ENCODE data around the gene LEFTY1. TPM values are rescaled to one million over a fixed set of nuclear protein-coding genes. Genes with fewer than 3 reads are reported as not detected.

Gene LEFTY1
- total RNA-seq, 5 donors from 2014 or later (not counting 1 experiment from before 2014, with no cell fraction given), result 0.23 to 0.63 (median 0.35) TPM

GRCh38 chr1:225868631-225869330, 20.2 kb downstream of the LEFTY1 start:
- Mint-ChIP-seq H3K27ac (peak overlapping the region in 1 of 2 donors; percentile 57), H3K4me3 (no peak overlapping the region), H3K36me3 (peaks cover 46% of the 10 kb centered on the region), H3K27me3 (no peaks in the 10 kb centered on the region), H3K4me1 (peaks cover 56 to 80% (median 71%) of the 10 kb centered on the region in 3 donors), H3K9me3 (no peaks in the 10 kb centered on the region)
- CTCF ChIA-PET, result no interaction called here
- WGBS (ENCODE audit: insufficient coverage), result 80% methylated on average over 5 of the region's 8 CpGs
- DNase-seq (no peak), ATAC-seq (replicated peaks in 1 of 4) (no peak)
- Histone ChIP-seq H3K36me3 (ENCODE audit: control insufficient read depth in 2 of 2, extremely low read depth in 1 of 2, insufficient read depth in 1 of 2, low read length in 1 of 2) (peaks cover 3 to 99% of the 10 kb centered on the region in 2 donors), H3K9me3 (no peaks in the 10 kb centered on the region), H3K27me3 (replicated peaks in 1 of 2; ENCODE audit: control insufficient read depth in 2 of 2, extremely low read depth in 1 of 2, insufficient read depth in 2 of 2, low read length in 1 of 2) (no peaks in the 10 kb centered on the region), H3K27ac (ENCODE audit: low read length) (peak overlapping the region; percentile 25), H3K4me3 (ENCODE audit: control insufficient read depth in 1 of 2, extremely low read depth in 1 of 2, low read length in 1 of 2) (no peak overlapping the region), H3K4me1 (ENCODE audit: control insufficient read depth in 1 of 2, extremely low read depth in 1 of 2, insufficient read depth in 2 of 2, low read length in 2 of 2) (peaks cover 18 to 61% of the 10 kb centered on the region in 2 experiments)
- POLR2A ChIA-PET, result no interaction called here

GRCh38 chr1:225866981-225867380, 22.0 kb downstream of the LEFTY1 start:
- Mint-ChIP-seq H3K36me3 (peaks cover 42% of the 10 kb centered on the region), H3K27me3 (no peaks in the 10 kb centered on the region), H3K27ac (peak overlapping the region; percentile 82 to 95), H3K4me1 (peaks cover 51 to 73% (median 67%) of the 10 kb centered on the region in 3 donors), H3K9me3 (no peaks in the 10 kb centered on the region), H3K4me3 (peak overlapping the region; percentile 15 to 71 (median 43))
- Histone ChIP-seq H3K9me3 (no peaks in the 10 kb centered on the region), H3K4me1 (ENCODE audit: control insufficient read depth in 1 of 2, extremely low read depth in 1 of 2, insufficient read depth in 2 of 2, low read length in 2 of 2) (peaks cover 18 to 52% of the 10 kb centered on the region in 2 experiments), H3K27me3 (replicated peaks in 1 of 2; ENCODE audit: control insufficient read depth in 2 of 2, extremely low read depth in 1 of 2, insufficient read depth in 2 of 2, low read length in 1 of 2) (no peaks in the 10 kb centered on the region), H3K36me3 (ENCODE audit: control insufficient read depth in 2 of 2, extremely low read depth in 1 of 2, insufficient read depth in 1 of 2, low read length in 1 of 2) (peaks cover 6 to 97% of the 10 kb centered on the region in 2 donors), H3K27ac (ENCODE audit: low read length) (peak overlapping the region; percentile 6), H3K4me3 (ENCODE audit: control insufficient read depth in 1 of 2, extremely low read depth in 1 of 2, low read length in 1 of 2) (peak overlapping the region in 1 of 2 donors; percentile 7)
- ATAC-seq (replicated peaks in 1 of 4) (no peak), DNase-seq (no peak)
- ChIA-PET CTCF (interaction anchor here in 1 of 2 donors (1.5 kb wide), 1 partner anchor 89 kb away, joined by 7 read pairs; the partner anchor contains the start of gene SRP9), POLR2A (no interaction called here)
- 47% methylated on average over 3 of the region's 6 CpGs for WGBS (ENCODE audit: insufficient coverage)

- Histone ChIP-seq H3K9me3 (no peaks in the 10 kb centered on the region), H3K4me1 (ENCODE audit: control insufficient read depth in 1 of 2, extremely low read depth in 1 of 2, insufficient read depth in 2 of 2, low read length in 2 of 2) (peaks cover 18 to 51% of the 10 kb centered on the region in 2 experiments), H3K27me3 (replicated peaks in 1 of 2; ENCODE audit: control insufficient read depth in 2 of 2, extremely low read depth in 1 of 2, insufficient read depth in 2 of 2, low read length in 1 of 2) (no peaks in the 10 kb centered on the region), H3K36me3 (ENCODE audit: control insufficient read depth in 2 of 2, extremely low read depth in 1 of 2, insufficient read depth in 1 of 2, low read length in 1 of 2) (peaks cover 11 to 97% of the 10 kb centered on the region in 2 donors), H3K4me3 (ENCODE audit: control insufficient read depth in 1 of 2, extremely low read depth in 1 of 2, low read length in 1 of 2) (no peak overlapping the region), H3K27ac (ENCODE audit: low read length) (peak overlapping the region; percentile 5)
- 60% methylated on average over 1 of the region's 8 CpGs for WGBS (ENCODE audit: insufficient coverage)
- ChIA-PET CTCF (interaction anchor here in 1 of 2 donors (0.5 to 1.5 kb wide), 5 partner anchors 9 to 120 kb away, joined by 3 to 7 read pairs (median 3); partner anchors contain the start of gene SRP9), POLR2A (interaction anchor here in 1 of 2 donors (0.8 kb wide), 1 partner anchor 14 kb away, joined by 3 read pairs; no protein-coding TSS in a partner anchor)
- DNase-seq (peak; percentile 41 to 79 (median 66)), ATAC-seq (replicated peaks in 1 of 4) (peak; percentile 92 to 97 (median 96))
- Mint-ChIP-seq H3K36me3 (peaks cover 38% of the 10 kb centered on the region), H3K27ac (peak overlapping the region; percentile 82 to 95), H3K4me1 (peaks cover 51 to 66% (median 62%) of the 10 kb centered on the region in 3 donors), H3K9me3 (no peaks in the 10 kb centered on the region), H3K4me3 (peak overlapping the region; percentile 35 to 71 (median 50)), H3K27me3 (no peaks in the 10 kb centered on the region)
These were observed 22.7 kb downstream of the LEFTY1 start for GRCh38 chr1:225866061-225866837.

- POLR2A ChIA-PET, result no interaction called here
- peaks cover 18 to 49% of the 10 kb centered on the region in 2 experiments for H3K4me1 ChIP-seq (ENCODE audit: control insufficient read depth in 1 of 2, extremely low read depth in 1 of 2, insufficient read depth in 2 of 2, low read length in 2 of 2)
- CTCF ChIA-PET, result interaction anchor here in 1 of 2 donors (0.9 to 1.5 kb wide), 3 partner anchors 10 to 88 kb away, joined by 3 to 7 read pairs (median 4); partner anchors contain the start of gene SRP9
- peaks cover 43% of the 10 kb centered on the region for H3K36me3 Mint-ChIP-seq
- H3K27ac Mint-ChIP-seq, result peak overlapping the region; percentile 82 to 95
- 90% methylated on average over 9 of the region's 13 CpGs for WGBS (ENCODE audit: insufficient coverage)
- H3K4me3 ChIP-seq (ENCODE audit: control insufficient read depth in 1 of 2, extremely low read depth in 1 of 2, low read length in 1 of 2), result no peak overlapping the region
- ATAC-seq (replicated peaks in 1 of 4), result peak; percentile 17 to 45 (median 40)
- H3K4me1 Mint-ChIP-seq, result peaks cover 47 to 59% (median 57%) of the 10 kb centered on the region in 3 donors
- H3K27me3 ChIP-seq (replicated peaks in 1 of 2; ENCODE audit: control insufficient read depth in 2 of 2, extremely low read depth in 1 of 2, insufficient read depth in 2 of 2, low read length in 1 of 2), result no peaks in the 10 kb centered on the region
- no peaks in the 10 kb centered on the region for H3K9me3 ChIP-seq
- H3K9me3 Mint-ChIP-seq, result no peaks in the 10 kb centered on the region
- peak overlapping the region in 1 of 3 donors; percentile 71 for H3K4me3 Mint-ChIP-seq
- H3K27me3 Mint-ChIP-seq, result no peaks in the 10 kb centered on the region
- H3K27ac ChIP-seq (ENCODE audit: low read length), result peak overlapping the region; percentile 5
- DNase-seq, result peak in 3 of 35 experiments; percentile 19 to 35 (median 25)
- peaks cover 17 to 97% of the 10 kb centered on the region in 2 donors for H3K36me3 ChIP-seq (ENCODE audit: control insufficient read depth in 2 of 2, extremely low read depth in 1 of 2, insufficient read depth in 1 of 2, low read length in 1 of 2)
These were observed 23.4 kb downstream of the LEFTY1 start for GRCh38 chr1:225865514-225865913.

- Mint-ChIP-seq H3K27me3 (no peaks in the 10 kb centered on the region), H3K4me1 (peaks cover 44 to 54% (median 52%) of the 10 kb centered on the region in 3 donors), H3K27ac (no peak overlapping the region), H3K9me3 (no peaks in the 10 kb centered on the region), H3K4me3 (no peak overlapping the region), H3K36me3 (peaks cover 47% of the 10 kb centered on the region)
- ATAC-seq (replicated peaks in 1 of 4) (no peak), DNase-seq (no peak)
- H3K27ac ChIP-seq (ENCODE audit: low read length), result no peak overlapping the region
- CTCF ChIA-PET, result no interaction called here
- WGBS (ENCODE audit: insufficient coverage), result no CpG with 5 or more reads among the region's 5 CpGs
- no peak overlapping the region for H3K4me3 ChIP-seq (ENCODE audit: control insufficient read depth in 1 of 2, extremely low read depth in 1 of 2, low read length in 1 of 2)
- H3K4me1 ChIP-seq (ENCODE audit: control insufficient read depth in 1 of 2, extremely low read depth in 1 of 2, insufficient read depth in 2 of 2, low read length in 2 of 2), result peaks cover 18 to 38% of the 10 kb centered on the region in 2 experiments
- H3K36me3 ChIP-seq (ENCODE audit: control insufficient read depth in 2 of 2, extremely low read depth in 1 of 2, insufficient read depth in 1 of 2, low read length in 1 of 2), result peaks cover 33 to 94% of the 10 kb centered on the region in 2 donors
- POLR2A ChIA-PET, result no interaction called here
- no peaks in the 10 kb centered on the region for H3K27me3 ChIP-seq (replicated peaks in 1 of 2; ENCODE audit: control insufficient read depth in 2 of 2, extremely low read depth in 1 of 2, insufficient read depth in 2 of 2, low read length in 1 of 2)
- no peaks in the 10 kb centered on the region for H3K9me3 ChIP-seq
These were observed 25.8 kb downstream of the LEFTY1 start for GRCh38 chr1:225863167-225863566.

- peaks cover 48% of the 10 kb centered on the region for H3K36me3 Mint-ChIP-seq
- no peak for DNase-seq
- POLR2A ChIA-PET, result no interaction called here
- no peak overlapping the region for H3K4me3 Mint-ChIP-seq
- no peaks in the 10 kb centered on the region for H3K9me3 ChIP-seq
- no peak overlapping the region for H3K4me3 ChIP-seq (ENCODE audit: control insufficient read depth in 1 of 2, extremely low read depth in 1 of 2, low read length in 1 of 2)
- no peaks in the 10 kb centered on the region for H3K27me3 ChIP-seq (replicated peaks in 1 of 2; ENCODE audit: control insufficient read depth in 2 of 2, extremely low read depth in 1 of 2, insufficient read depth in 2 of 2, low read length in 1 of 2)
- peaks cover 15 to 32% of the 10 kb centered on the region in 2 experiments for H3K4me1 ChIP-seq (ENCODE audit: control insufficient read depth in 1 of 2, extremely low read depth in 1 of 2, insufficient read depth in 2 of 2, low read length in 2 of 2)
- H3K27ac Mint-ChIP-seq, result peak overlapping the region in 1 of 2 donors; percentile 43
- H3K9me3 Mint-ChIP-seq, result no peaks in the 10 kb centered on the region
- peaks cover 39 to 50% (median 49%) of the 10 kb centered on the region in 3 donors for H3K4me1 Mint-ChIP-seq
- CTCF ChIA-PET, result no interaction called here
- peaks cover 33 to 94% of the 10 kb centered on the region in 2 donors for H3K36me3 ChIP-seq (ENCODE audit: control insufficient read depth in 2 of 2, extremely low read depth in 1 of 2, insufficient read depth in 1 of 2, low read length in 1 of 2)
- no peak overlapping the region for H3K27ac ChIP-seq (ENCODE audit: low read length)
- no peak for ATAC-seq (replicated peaks in 1 of 4)
- H3K27me3 Mint-ChIP-seq, result no peaks in the 10 kb centered on the region
- whole genome bisulfite sequencing (ENCODE audit: insufficient coverage), result 92% methylated on average over 4 of the region's 13 CpGs
These were observed 26.4 kb downstream of the LEFTY1 start for GRCh38 chr1:225862581-225862950.
